GM18511 (cell line): ENCODE measurements around the gene FCGR3A.

Source experiments
- ATAC-seq: cut with Tn5 transposase; IDR thresholded peaks from one replicate; pipeline ENCODE4 v1.9.1; 2021; ENCODE audit warnings: mild to moderate bottlenecking, moderate library complexity; ENCODE audit not compliant: unreplicated experiment

FCGR3A gene

DNA sequence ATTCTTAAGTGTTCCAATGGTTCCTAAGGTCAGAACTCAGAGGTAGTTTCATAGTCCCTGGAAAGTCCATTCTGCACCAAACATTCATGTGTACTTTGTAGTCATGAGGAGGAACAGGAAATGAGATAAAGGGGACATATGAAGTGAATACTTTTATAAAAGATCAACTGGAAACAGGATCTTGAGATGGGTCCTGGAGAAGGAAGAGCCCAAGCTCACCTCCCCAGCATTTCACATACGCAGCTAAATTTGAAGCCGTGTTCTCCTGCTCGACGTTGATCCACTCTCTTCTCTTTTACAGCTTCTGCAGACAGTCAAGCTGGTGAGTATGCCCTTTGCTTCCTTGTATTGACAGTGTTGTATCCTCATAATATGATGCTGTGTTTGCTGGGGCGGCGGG, 43.9 kb downstream of the FCGR3A start:
- no peak for ATAC-seq

DNA sequence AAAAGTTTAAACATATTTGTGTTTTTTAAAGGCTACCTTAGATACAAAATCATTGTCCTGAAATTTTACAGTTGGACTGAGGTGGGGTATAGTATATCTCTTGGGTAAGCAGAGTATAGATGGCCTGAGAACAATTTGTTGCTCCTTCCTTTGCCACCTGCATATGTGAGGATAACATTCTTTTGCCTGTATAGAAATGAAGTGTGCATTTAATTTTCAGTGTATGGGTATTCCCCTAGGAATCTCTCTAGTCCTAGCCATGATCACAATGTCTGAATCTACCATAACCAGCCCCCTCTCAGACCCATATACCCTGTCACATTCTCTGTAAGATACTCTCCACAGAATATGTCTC, 46.2 kb downstream of the FCGR3A start:
- ATAC-seq = no peak

DNA sequence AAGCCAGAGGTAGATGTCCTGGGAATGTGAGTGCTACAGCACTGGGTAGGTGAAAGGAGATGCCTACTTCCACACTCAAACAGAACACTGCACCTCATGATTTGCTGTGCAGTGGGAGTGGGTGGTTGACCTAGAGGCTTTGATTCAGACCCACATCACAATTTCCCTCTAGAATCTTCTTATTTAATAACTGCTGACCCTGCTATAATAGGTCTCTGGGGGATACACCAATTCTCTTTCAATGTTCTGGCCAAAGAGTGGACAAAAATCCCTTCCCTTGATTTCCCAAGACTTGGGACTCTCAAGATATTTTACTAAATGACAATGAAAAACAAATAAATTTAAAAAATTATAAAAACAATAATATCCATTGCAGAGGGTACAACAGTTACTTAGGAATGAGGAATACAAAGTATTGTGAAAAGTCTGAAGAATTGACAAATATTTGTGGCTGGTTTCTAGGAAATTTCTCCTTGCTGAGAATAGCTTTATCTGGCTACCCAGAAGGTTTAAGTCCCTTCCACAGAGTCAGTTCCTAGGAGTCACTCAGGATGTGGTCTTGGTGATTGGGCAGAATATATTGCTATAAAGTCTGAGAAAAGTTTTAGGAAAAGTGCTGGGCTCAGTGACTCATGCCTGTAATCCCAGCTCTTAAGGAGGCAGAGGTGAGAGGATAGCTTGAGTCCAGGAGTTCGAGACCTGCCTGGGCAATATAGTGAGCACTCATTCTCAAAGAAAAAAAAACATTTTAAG, 46.8 kb downstream of the FCGR3A start:
- no peak for ATAC-seq

DNA sequence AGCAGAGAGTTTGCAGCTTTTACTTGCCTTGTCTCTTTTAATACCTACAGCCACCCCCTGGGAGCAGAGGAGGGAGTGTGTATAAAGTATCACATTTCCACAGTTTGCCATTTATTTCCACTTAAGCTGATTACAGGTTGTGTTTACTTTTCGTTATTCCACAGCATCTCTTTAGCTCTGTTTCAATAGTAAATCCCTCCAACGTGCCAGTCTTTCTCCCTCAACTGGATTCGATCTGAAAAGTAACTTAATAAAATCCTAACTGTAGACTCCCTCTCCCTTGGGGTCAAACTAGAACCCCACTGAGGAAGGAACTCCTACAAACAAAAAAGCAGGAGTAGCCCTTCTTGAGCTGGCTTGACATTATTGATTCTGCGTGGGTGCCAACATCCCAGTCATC, 47.4 kb downstream of the FCGR3A start:
- no peak for ATAC-seq

DNA sequence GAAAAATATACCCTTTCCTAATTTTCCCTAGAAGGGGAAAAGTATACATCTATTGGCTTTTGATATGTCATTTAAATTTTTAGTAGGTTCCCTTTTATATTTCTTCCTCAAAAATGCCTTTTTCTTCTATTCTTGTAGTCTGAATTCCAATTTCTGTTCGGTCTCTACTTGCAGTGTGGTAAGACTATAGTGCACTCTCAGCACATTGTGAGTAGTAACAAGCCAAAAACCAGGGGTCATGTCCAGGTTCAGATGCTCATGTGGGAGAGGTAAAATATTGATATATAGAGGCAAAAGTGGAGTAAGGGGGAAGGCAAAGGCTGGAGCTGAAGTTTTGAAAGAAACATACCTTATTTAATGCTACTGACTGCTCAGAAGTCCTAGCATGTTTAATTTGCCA, 48.4 kb downstream of the FCGR3A start:
- no peak for ATAC-seq

DNA sequence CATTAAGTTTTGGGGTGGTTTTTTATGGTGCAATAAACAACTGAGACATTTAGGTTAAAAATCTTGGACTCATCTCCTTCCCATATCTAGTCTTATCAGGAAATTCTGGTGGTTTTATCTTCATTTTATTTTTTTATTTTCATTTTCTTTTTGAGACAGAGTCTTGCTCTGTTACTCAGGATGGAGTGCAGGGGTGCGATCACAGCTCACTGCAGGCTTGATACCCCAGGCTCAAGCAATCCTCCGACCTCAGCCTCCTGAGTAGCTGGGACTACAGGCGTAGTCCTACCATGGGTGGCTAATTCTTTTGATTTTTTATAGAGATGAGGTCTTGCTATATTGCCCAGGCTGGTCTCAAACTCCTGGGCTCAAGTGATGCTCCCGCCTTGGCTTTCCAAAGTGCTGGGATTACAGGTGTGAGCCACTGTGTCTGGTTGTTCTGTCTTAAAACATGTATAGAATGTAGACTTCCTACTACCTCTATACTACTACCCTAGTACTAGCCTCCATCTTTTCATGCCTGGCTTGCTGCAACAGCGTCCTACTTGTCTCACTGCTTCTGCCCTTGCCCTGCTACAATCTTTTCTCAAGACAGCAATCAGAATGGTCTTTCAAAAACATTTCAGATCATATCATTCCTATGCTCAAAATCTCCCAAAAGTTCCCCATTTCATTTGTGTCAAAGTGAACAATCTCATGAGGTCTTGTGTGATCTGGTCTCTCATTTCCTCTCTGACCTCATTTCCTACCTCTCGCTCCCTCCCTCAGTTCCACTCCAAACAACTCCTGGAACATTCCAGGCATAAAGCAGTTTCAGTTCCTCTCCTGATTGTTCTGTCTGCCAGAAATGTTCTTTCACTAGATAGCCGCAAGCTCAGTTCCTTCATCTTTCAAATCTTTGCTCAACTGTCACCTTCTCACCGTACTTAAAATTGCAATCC, 50.2 kb downstream of the FCGR3A start:
- ATAC-seq = no peak

DNA sequence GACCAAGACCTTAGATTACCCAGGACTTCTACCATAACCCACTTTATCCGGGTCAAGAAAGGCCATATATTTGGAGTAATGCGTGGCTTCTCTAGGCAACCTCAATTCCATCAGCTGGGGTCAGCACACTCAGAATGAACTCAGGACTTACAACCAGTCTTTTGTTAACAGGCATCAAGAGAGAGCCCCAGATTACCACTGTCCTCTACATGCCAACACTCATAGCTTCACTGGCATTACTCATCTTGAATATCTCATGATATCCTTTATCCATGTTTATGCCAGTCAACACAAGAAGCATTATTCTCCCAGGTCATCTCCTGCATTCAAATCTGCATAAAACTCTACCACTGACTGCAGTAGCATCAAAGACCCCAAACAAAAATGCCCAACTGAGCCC, 51.0 kb downstream of the FCGR3A start:
- no peak for ATAC-seq

DNA sequence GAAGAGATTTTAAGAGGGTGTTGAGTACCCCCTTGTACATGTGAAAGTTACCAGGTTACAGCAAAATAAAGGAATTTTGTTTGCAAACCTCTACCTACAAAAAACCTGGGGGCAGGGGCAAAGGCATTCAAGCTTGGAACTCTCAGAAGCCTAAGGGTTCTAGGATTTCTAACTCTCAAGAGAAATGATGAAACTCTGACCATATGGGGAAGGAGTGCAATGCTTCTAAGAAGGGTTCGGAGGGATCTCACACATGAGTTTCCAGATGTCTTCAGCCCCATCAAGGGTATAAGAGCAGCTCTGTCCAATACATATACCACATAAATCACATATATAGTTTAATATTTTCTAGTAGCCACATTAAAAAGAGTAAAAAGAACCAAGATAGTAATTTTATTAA, 51.7 kb downstream of the FCGR3A start:
- no peak for ATAC-seq

DNA sequence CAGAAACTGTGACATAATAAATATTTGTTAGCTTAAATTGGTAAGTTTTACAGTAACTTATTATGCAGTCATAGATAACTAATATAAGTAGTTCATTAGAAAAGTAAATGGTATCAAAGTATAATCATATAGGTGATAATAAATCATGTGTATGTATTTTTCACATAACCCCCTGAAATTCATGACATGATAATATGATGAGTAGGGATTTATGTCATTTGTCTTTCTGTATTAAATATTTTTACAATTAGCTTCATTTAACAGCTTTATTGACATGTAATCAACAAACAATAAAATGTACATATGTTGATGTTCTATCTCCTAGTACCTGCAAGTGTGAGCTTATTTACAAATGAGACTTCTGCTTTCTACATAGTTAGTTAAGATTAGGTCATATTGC, 54.1 kb downstream of the FCGR3A start:
- no peak for ATAC-seq

DNA sequence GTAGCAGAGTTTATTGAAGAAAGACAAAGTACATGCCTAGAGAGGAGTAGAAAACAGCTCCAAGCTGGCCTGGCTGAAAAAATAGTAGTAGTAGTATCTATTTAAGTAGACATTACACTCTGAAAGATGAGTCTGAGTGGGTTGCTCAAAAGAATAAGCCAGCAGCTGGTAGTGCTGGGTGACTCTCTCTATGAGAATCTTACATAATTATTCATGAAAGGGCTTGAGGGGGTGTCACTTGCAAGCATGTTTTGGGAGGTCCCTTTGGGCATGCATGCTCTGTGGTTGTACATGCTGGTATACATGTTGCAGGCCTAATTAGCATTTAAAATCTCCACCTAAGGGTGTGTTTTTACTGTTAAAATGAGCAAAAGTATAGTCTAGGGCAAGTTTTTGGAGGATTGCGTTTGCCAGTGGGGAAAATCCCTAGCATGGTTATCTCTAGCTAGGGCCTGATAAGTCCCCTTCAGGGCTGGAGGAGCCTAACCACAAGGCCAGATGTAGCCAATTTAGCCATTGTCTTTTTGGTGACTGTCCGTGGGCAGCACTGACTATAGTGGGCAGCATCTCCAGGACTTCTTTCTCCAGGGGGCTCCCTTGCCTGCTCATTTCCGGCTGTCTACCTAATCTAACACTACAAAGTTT, 55.4 kb downstream of the FCGR3A start:
- no peak for ATAC-seq

DNA sequence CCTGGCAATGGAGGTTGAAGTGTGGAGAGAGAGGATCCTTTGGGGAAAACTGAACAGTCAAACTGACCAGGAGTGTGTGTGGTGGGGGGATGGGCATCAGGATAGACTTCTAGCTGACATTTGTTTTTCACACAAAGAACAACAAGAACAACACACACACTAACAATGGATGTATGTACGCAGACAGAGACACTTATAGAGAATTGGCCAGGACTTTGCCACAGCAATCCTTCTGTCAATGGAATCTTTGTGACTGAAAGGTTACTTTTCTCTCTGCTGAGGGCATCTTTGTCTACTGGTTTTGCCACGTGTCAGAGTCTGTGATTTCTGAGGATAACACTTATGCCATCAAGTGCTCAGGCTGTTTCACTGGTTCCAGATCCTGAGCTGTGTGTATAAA, 56.8 kb downstream of the FCGR3A start:
- ATAC-seq = no peak
